K562 (cell line): ENCODE results near the gene KNSTRN. TPM values are rescaled to one million over a fixed set of nuclear protein-coding genes. Genes with fewer than 3 reads are reported as not detected.
A peak's percentile ranks its signal among the peaks of the same experiment; 100 is the strongest.

Experiments used
- BRCA1 ChIP-seq, 2 experiments: fragments of 450-650 bp in 1 of 2; sonication (generic) in 1 of 2; formaldehyde crosslinking in 1 of 2; IDR thresholded peaks; 2 replicates each; pipeline versions ENCODE4 v1.5.0 to v1.6.1; 2017 to 2020; ENCODE audit warnings: mild to moderate bottlenecking in 1 of 2, missing genetic modification reagents in 1 of 2
- DEAF1 ChIP-seq: fragments of 450-650 bp; formaldehyde crosslinking; IDR thresholded peaks from 2 replicates; pipeline ENCODE4 v1.4.0; 2020; ENCODE audit warnings: mild to moderate bottlenecking, moderate library complexity
- E2F3 ChIP-seq: fragments of 250-450 bp; sonication (Bioruptor Pico); IDR thresholded peaks from 2 replicates; pipeline ENCODE4 v1.4.0; 2020; ENCODE audit warnings: mild to moderate bottlenecking
- FOXA1 ChIP-seq: fragments of 450-650 bp; IDR thresholded peaks from 2 replicates; pipeline ENCODE4 v1.6.1; 2016; ENCODE audit warnings: mild to moderate bottlenecking, borderline replicate concordance
- MCM5 ChIP-seq: fragments of 450-650 bp; IDR thresholded peaks from 2 replicates; pipeline ENCODE4 v1.6.1; 2016; ENCODE audit warnings: low read depth
- MLX ChIP-seq, 2 experiments: fragments of 450-650 bp in 1 of 2; sonication (generic) in 1 of 2; formaldehyde crosslinking; conservative IDR thresholded peaks; 2 replicates each; pipeline versions ENCODE4 v1.4.0 to v1.8.1; 2020 to 2022; ENCODE audit warnings: mild to moderate bottlenecking in 1 of 2, missing genetic modification reagents in 1 of 2
- MYBL2 ChIP-seq, 2 experiments: fragments of 450-650 bp in 1 of 2; sonication (generic) in 1 of 2; formaldehyde crosslinking in 1 of 2; IDR thresholded peaks; 2 replicates each; pipeline versions ENCODE4 v1.6.1 to v1.8.1; 2017 to 2022; ENCODE audit warnings: borderline replicate concordance in 1 of 2, inconsistent platforms in 1 of 2, low read depth in 1 of 2, mild to moderate bottlenecking in 1 of 2, missing genetic modification reagents in 1 of 2, moderate library complexity in 1 of 2
- PCBP2 ChIP-seq: fragments of 200-400 bp; formaldehyde crosslinking; IDR thresholded peaks from 2 replicates; pipeline ENCODE4 v1.6.1; 2018; ENCODE audit warnings: low read length, low read depth, mild to moderate bottlenecking, moderate library complexity; ENCODE audit not compliant: poor library complexity, severe bottlenecking
- RBM17 ChIP-seq: fragments of 200-400 bp; formaldehyde crosslinking; IDR thresholded peaks from 2 replicates; pipeline ENCODE4 v1.6.1; 2017; ENCODE audit warnings: low read depth, mild to moderate bottlenecking, low read length, borderline replicate concordance
- SAP30 ChIP-seq: fragments of 200-600 bp; sonication (generic); IDR thresholded peaks from 2 replicates; pipeline ENCODE4 v1.6.1; 2012; ENCODE audit warnings: borderline replicate concordance, low read depth, mild to moderate bottlenecking, moderate library complexity, low read length, control low read depth, inconsistent platforms; ENCODE audit not compliant: insufficient read depth, poor library complexity, severe bottlenecking
- SP1 ChIP-seq: sonication (generic); formaldehyde crosslinking; IDR thresholded peaks from 2 replicates; pipeline ENCODE4 v1.8.1; 2022; ENCODE audit warnings: mild to moderate bottlenecking, missing genetic modification reagents
- ZHX1 ChIP-seq: fragments of 150-350 bp; conservative IDR thresholded peaks from 2 replicates; pipeline ENCODE4 v1.6.1; 2014; ENCODE audit warnings: low read length
- ZNF444 ChIP-seq: fragments of 250-450 bp; sonication (Bioruptor Pico); IDR thresholded peaks from 2 replicates; pipeline ENCODE4 v1.4.0; 2020; ENCODE audit warnings: mild to moderate bottlenecking, moderate library complexity
- polyA plus RNA-seq, 8 experiments: library from polyadenylated mRNA; depleted of rRNA in 4 of 8; stranded (reverse) in 5 of 8; unstranded in 3 of 8; fragments of >200 nt; fragmentation: Nextera tagmentation in 2 of 8; fragmentation: Illumina TruSeq in 1 of 8; extraction: Ambion mirVana in 2 of 8; extraction: Trizol in 1 of 8; gene quantifications; 2 replicates each; pipeline versions ENCODE4 v1.2.1 to v1.2.3, GENCODE V29; 2011 to 2014; ENCODE audit warnings: inconsistent platforms in 1 of 8, missing spikeins in 1 of 8
- total RNA-seq, 7 experiments: library from RNA; depleted of rRNA in 6 of 7; stranded (reverse); fragments of >200 nt in 6 of 7; fragmentation: Illumina TruSeq in 2 of 7; extraction: Trizol in 2 of 7; gene quantifications; 2 replicates each; pipeline versions ENCODE4 v1.2.1 to v1.2.3, GENCODE V29; 2011 to 2021; ENCODE audit warnings: low replicate concordance in 1 of 7
- TF ChIP-seq, protein P1 (sequence below): fragments of 250-450 bp; sonication (Bioruptor Pico); IDR thresholded peaks from 2 replicates; pipeline ENCODE4 v1.8.0; 2022; ENCODE audit warnings: inconsistent platforms
- TF ChIP-seq, protein P2 (sequence below): IDR thresholded peaks from 2 replicates; pipeline ENCODE4 v1.6.1; 2011; ENCODE audit warnings: borderline replicate concordance, low read depth, mild to moderate bottlenecking, moderate library complexity, low read length; ENCODE audit not compliant: insufficient read depth, poor library complexity, severe bottlenecking

KNSTRN gene
- total and polyA plus RNA-seq, 9 of the 15 experiments (the other 6 are each of a cell fraction or from before 2014, with no cell fraction given): 48.7 to 88.2 (median 66.3) TPM

GRCh38 chr15:40367686-40368611, 14.6 kb upstream of the KNSTRN start (continued):
- no peak for TF ChIP-seq SAP30
- TF ChIP-seq, protein P1, sequence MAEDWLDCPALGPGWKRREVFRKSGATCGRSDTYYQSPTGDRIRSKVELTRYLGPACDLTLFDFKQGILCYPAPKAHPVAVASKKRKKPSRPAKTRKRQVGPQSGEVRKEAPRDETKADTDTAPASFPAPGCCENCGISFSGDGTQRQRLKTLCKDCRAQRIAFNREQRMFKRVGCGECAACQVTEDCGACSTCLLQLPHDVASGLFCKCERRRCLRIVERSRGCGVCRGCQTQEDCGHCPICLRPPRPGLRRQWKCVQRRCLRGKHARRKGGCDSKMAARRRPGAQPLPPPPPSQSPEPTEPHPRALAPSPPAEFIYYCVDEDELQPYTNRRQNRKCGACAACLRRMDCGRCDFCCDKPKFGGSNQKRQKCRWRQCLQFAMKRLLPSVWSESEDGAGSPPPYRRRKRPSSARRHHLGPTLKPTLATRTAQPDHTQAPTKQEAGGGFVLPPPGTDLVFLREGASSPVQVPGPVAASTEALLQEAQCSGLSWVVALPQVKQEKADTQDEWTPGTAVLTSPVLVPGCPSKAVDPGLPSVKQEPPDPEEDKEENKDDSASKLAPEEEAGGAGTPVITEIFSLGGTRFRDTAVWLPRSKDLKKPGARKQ (CRISPR knock-in tag): no peak
- no peak for TF ChIP-seq ZNF444 (CRISPR knock-in tag)
- no peak for TF ChIP-seq DEAF1 (CRISPR knock-in tag)
- TF ChIP-seq ZHX1: no peak
- TF ChIP-seq RBM17: no peak
- TF ChIP-seq MYBL2 (IDR thresholded peaks at IDR 0.05; ENCODE audit: low read depth): no peak
- no peak for TF ChIP-seq MYBL2 (CRISPR knock-in tag; IDR thresholded peaks at IDR 0.05; ENCODE audit: borderline replicate concordance)
- TF ChIP-seq MCM5: no peak
- no peak for TF ChIP-seq PCBP2
- TF ChIP-seq MLX (CRISPR knock-in tag; conservative IDR thresholded peaks at IDR 0.05): no peak
- no peak for TF ChIP-seq SP1
- TF ChIP-seq FOXA1: no peak
- TF ChIP-seq BRCA1 (IDR thresholded peaks at IDR 0.05): no peak
- TF ChIP-seq BRCA1 (CRISPR knock-in tag; IDR thresholded peaks at IDR 0.05): peak; percentile 48; the same call in 1 of the 2 replicates
- TF ChIP-seq E2F3: peak; percentile 48; the same call in 1 of the 2 replicates
- TF ChIP-seq, protein P2, sequence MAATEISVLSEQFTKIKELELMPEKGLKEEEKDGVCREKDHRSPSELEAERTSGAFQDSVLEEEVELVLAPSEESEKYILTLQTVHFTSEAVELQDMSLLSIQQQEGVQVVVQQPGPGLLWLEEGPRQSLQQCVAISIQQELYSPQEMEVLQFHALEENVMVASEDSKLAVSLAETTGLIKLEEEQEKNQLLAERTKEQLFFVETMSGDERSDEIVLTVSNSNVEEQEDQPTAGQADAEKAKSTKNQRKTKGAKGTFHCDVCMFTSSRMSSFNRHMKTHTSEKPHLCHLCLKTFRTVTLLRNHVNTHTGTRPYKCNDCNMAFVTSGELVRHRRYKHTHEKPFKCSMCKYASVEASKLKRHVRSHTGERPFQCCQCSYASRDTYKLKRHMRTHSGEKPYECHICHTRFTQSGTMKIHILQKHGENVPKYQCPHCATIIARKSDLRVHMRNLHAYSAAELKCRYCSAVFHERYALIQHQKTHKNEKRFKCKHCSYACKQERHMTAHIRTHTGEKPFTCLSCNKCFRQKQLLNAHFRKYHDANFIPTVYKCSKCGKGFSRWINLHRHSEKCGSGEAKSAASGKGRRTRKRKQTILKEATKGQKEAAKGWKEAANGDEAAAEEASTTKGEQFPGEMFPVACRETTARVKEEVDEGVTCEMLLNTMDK: peak; percentile 88
